Body of pancreas (tissue), 4 donors: ENCODE measurements around the gene HS1BP3. TPM values are rescaled to one million over a fixed set of nuclear protein-coding genes. Genes with fewer than 3 reads are reported as not detected.
A peak's percentile ranks its signal among the peaks of the same experiment; 100 is the strongest.

Experiments
- ATAC-seq: fragments of 150-250 bp; one replicate; pipeline ENCODE4 v1.9.1; 2016
- DNase-seq, 4 donors: peaks; one replicate each; pipeline ENCODE4 v3.0.0-alpha.2; 2019
- H3K27ac ChIP-seq, 4 donors: fragments of 200-600 bp; sonication (generic); 1 replicate in 3 of 4; 2 replicates in 1 of 4; pipeline versions ENCODE4 v1.5.1 to v1.6.1; 2016 to 2019; ENCODE audit warnings: mild to moderate bottlenecking in 1 of 4, mixed read lengths in 1 of 4, moderate library complexity in 1 of 4
- H3K27me3 ChIP-seq, 2 donors: fragments of 200-600 bp; sonication (generic); one replicate each; pipeline ENCODE4 v1.6.0; 2016; ENCODE audit warnings: mild to moderate bottlenecking in 1 of 2
- H3K36me3 ChIP-seq, 2 donors: fragments of 200-600 bp; sonication (generic); replicated peaks in 1 of 2; 2 replicates each; pipeline ENCODE4 v1.5.1; 2016; ENCODE audit warnings: low read depth in 2 of 2; ENCODE audit not compliant: insufficient read depth in 1 of 2
- H3K4me1 ChIP-seq: fragments of 200-600 bp; sonication (generic); one replicate; pipeline ENCODE4 v1.6.0; 2016
- H3K4me3 ChIP-seq, 2 donors: fragments of 200-600 bp; sonication (generic); 1 replicate in 1 of 2; 2 replicates in 1 of 2; pipeline ENCODE4 v1.5.1; 2016 to 2019
- H3K9me3 ChIP-seq, 3 donors: fragments of 200-600 bp; sonication (generic); 1 replicate in 2 of 3; 2 replicates in 1 of 3; pipeline ENCODE4 v1.5.1; 2016
- CTCF ChIP-seq, 7 experiments: fragments of 450-650 bp in 4 of 7; fragments of 200-600 bp in 3 of 7; sonication (generic) in 3 of 7; IDR thresholded peaks; one replicate each; pipeline ENCODE4 v1.5.1; 2016 to 2019; ENCODE audit warnings: antibody characterized with exemption in 7 of 7
- POLR2A ChIP-seq, 3 donors: fragments of 450-650 bp; IDR thresholded peaks; one replicate each; pipeline ENCODE4 v1.6.1; 2016; ENCODE audit warnings: antibody characterized with exemption in 3 of 3, mild to moderate bottlenecking in 2 of 3
- WGBS, 2 donors: methylation state at CpG; one replicate each; pipeline ENCODE4 v1.1.5; 2017; 5-methylcytosine and 5-hydroxymethylcytosine counted together
- intact Hi-C: fragments of 100-400 bp; cut with DNase I; formaldehyde crosslinking; loops from one replicate; pipeline ENCODE4 v1.15.1; 2023
- total RNA-seq, 2 donors: library from RNA; depleted of rRNA; stranded (reverse); fragments of >200 nt; gene quantifications; one replicate each; pipeline ENCODE4 v1.1.0, GENCODE V29; 2016

The HS1BP3 gene
- total RNA-seq, 2 donors from 2014 or later, result 21.1 to 23.1 TPM

- intact Hi-C loops, result no loop called here
- no peak overlapping the region for H3K27ac ChIP-seq
- TF ChIP-seq POLR2A (IDR thresholded peaks at IDR 0.05) (no peak), CTCF (IDR thresholded peaks at IDR 0.05) (no peak)
- ATAC-seq (no peak), DNase-seq (no peak)
- no peaks in the 10 kb centered on the region for H3K27me3 ChIP-seq
- no peak overlapping the region for H3K4me3 ChIP-seq
- no peaks in the 10 kb centered on the region for H3K36me3 ChIP-seq
- peaks cover 11% of the 10 kb centered on the region for H3K4me1 ChIP-seq
- H3K9me3 ChIP-seq, result no peaks in the 10 kb centered on the region
- 93 to 96% methylated on average over 3 of the region's 3 CpGs for WGBS, 2 donors
These were observed 42.4 kb upstream of the HS1BP3 start for GRCh38 chr2:20693317-20693716.

GRCh38 chr2:20692081-20692480 is 41.2 kb upstream of the HS1BP3 start:
- intact Hi-C loops, result no loop called here
- ATAC-seq (no peak), DNase-seq (no peak)
- Histone ChIP-seq H3K27ac (no peak overlapping the region), H3K9me3 (no peaks in the 10 kb centered on the region), H3K27me3 (no peaks in the 10 kb centered on the region), H3K4me3 (no peak overlapping the region), H3K4me1 (peaks cover 11% of the 10 kb centered on the region), H3K36me3 (no peaks in the 10 kb centered on the region)
- TF ChIP-seq CTCF (IDR thresholded peaks at IDR 0.05) (no peak), POLR2A (IDR thresholded peaks at IDR 0.05) (no peak)
- WGBS, 2 donors, result 91 to 93% methylated on average over 2 of the region's 2 CpGs

GRCh38 chr2:20691076-20691734 is 40.3 kb upstream of the HS1BP3 start:
- H3K4me3 ChIP-seq, result no peak overlapping the region
- WGBS, 2 donors, result 93 to 94% methylated on average over 6 of the region's 6 CpGs
- intact Hi-C loops, result no loop called here
- H3K27ac ChIP-seq, result no peak overlapping the region
- DNase-seq (no peak), ATAC-seq (no peak)
- H3K36me3 ChIP-seq, result peaks cover 0 to 1% of the 10 kb centered on the region in 2 donors
- H3K27me3 ChIP-seq, result no peaks in the 10 kb centered on the region
- H3K4me1 ChIP-seq, result peaks cover 11% of the 10 kb centered on the region
- H3K9me3 ChIP-seq, result no peaks in the 10 kb centered on the region
- TF ChIP-seq CTCF (IDR thresholded peaks at IDR 0.05) (no peak), POLR2A (IDR thresholded peaks at IDR 0.05) (no peak)

- DNase-seq (no peak), ATAC-seq (peak; percentile 75)
- H3K27me3 ChIP-seq, result no peaks in the 10 kb centered on the region
- H3K36me3 ChIP-seq, result peaks cover 0 to 1% of the 10 kb centered on the region in 2 donors
- WGBS, 2 donors, result 44 to 50% methylated on average over 11 of the region's 11 CpGs
- H3K27ac ChIP-seq, result peak overlapping the region in 3 of 4 donors; percentile 25 to 58 (median 42)
- peaks cover 11% of the 10 kb centered on the region for H3K4me1 ChIP-seq
- no peaks in the 10 kb centered on the region for H3K9me3 ChIP-seq
- intact Hi-C loops, result no loop called here
- no peak overlapping the region for H3K4me3 ChIP-seq
- no peak for TF ChIP-seq POLR2A (IDR thresholded peaks at IDR 0.05)
- no peak for TF ChIP-seq CTCF (IDR thresholded peaks at IDR 0.05)
These were observed 38.7 kb upstream of the HS1BP3 start for GRCh38 chr2:20689428-20690264.
